WERI-Rb-1 (cell line): ENCODE results near the gene LCLAT1.

ENCODE experiments used
- DNase-seq: peaks from one replicate; pipeline ENCODE4 v3.0.0-alpha.2; 2020
- H3K27ac ChIP-seq: fragments of 250-450 bp; sonication (Bioruptor Pico); 2 replicates; pipeline ENCODE4 v1.5.1; 2020; ENCODE audit warnings: mild to moderate bottlenecking, moderate library complexity
- H3K27me3 ChIP-seq: fragments of 250-450 bp; sonication (Bioruptor Pico); 2 replicates; pipeline ENCODE4 v1.5.1; 2021; ENCODE audit warnings: mild to moderate bottlenecking, low read depth, moderate library complexity; ENCODE audit not compliant: insufficient read depth, severe bottlenecking
- H3K36me3 ChIP-seq: fragments of 250-450 bp; sonication (Bioruptor Pico); 2 replicates; pipeline ENCODE4 v1.5.1; 2020; ENCODE audit warnings: mild to moderate bottlenecking, moderate library complexity
- H3K4me3 ChIP-seq: 2 replicates; pipeline ENCODE4 v1.5.1; 2011; ENCODE audit warnings: low read depth, mild to moderate bottlenecking, control low read depth, low read length
- H3K9me3 ChIP-seq: fragments of 250-450 bp; sonication (Bioruptor Pico); 2 replicates; pipeline ENCODE4 v1.5.1; 2021; ENCODE audit warnings: mild to moderate bottlenecking, moderate library complexity; ENCODE audit not compliant: severe bottlenecking
- CTCF ChIP-seq: IDR thresholded peaks from 2 replicates; pipeline ENCODE4 v1.5.1; 2011; ENCODE audit warnings: low read depth, mild to moderate bottlenecking, control low read depth, inconsistent platforms, low read length

The LCLAT1 gene

GRCh38 chr2:30680121-30680520 lies 233.1 kb downstream of the LCLAT1 start:
- Histone ChIP-seq H3K9me3 (peaks cover 6% of the 10 kb centered on the region), H3K36me3 (no peaks in the 10 kb centered on the region), H3K27ac (no peak overlapping the region), H3K27me3 (no peaks in the 10 kb centered on the region), H3K4me3 (no peak overlapping the region)
- no peak for TF ChIP-seq CTCF
- no peak for DNase-seq

GRCh38 chr2:30681022-30681421 lies 234.0 kb downstream of the LCLAT1 start:
- Histone ChIP-seq H3K4me3 (no peak overlapping the region), H3K36me3 (no peaks in the 10 kb centered on the region), H3K27ac (no peak overlapping the region), H3K9me3 (peaks cover 6% of the 10 kb centered on the region), H3K27me3 (no peaks in the 10 kb centered on the region)
- no peak for TF ChIP-seq CTCF
- no peak for DNase-seq

- Histone ChIP-seq H3K9me3 (peaks cover 6% of the 10 kb centered on the region), H3K27me3 (no peaks in the 10 kb centered on the region), H3K4me3 (no peak overlapping the region), H3K36me3 (no peaks in the 10 kb centered on the region), H3K27ac (no peak overlapping the region)
- no peak for DNase-seq
- no peak for TF ChIP-seq CTCF
These were observed 236.3 kb downstream of the LCLAT1 start for GRCh38 chr2:30683236-30683956.

GRCh38 chr2:30684026-30684425 lies 237.0 kb downstream of the LCLAT1 start:
- no peak for DNase-seq
- no peaks in the 10 kb centered on the region for H3K27me3 ChIP-seq
- TF ChIP-seq CTCF: no peak
- no peak overlapping the region for H3K27ac ChIP-seq
- peaks cover 6% of the 10 kb centered on the region for H3K9me3 ChIP-seq
- H3K4me3 ChIP-seq: no peak overlapping the region
- H3K36me3 ChIP-seq: no peaks in the 10 kb centered on the region

GRCh38 chr2:30684516-30684915 lies 237.5 kb downstream of the LCLAT1 start:
- Histone ChIP-seq H3K4me3 (no peak overlapping the region), H3K27ac (no peak overlapping the region), H3K9me3 (peaks cover 6% of the 10 kb centered on the region), H3K36me3 (no peaks in the 10 kb centered on the region), H3K27me3 (no peaks in the 10 kb centered on the region)
- no peak for TF ChIP-seq CTCF
- no peak for DNase-seq

- no peak for DNase-seq
- no peak overlapping the region for H3K4me3 ChIP-seq
- peaks cover 6% of the 10 kb centered on the region for H3K9me3 ChIP-seq
- TF ChIP-seq CTCF: no peak
- H3K27ac ChIP-seq: no peak overlapping the region
- H3K36me3 ChIP-seq: no peaks in the 10 kb centered on the region
- no peaks in the 10 kb centered on the region for H3K27me3 ChIP-seq
These were observed 237.9 kb downstream of the LCLAT1 start for GRCh38 chr2:30684996-30685395.
